DND-41 (cell line): Measurements from ENCODE around the gene ITPR1.

Experiments
- ATAC-seq: fragments of 200-7000 bp; cut with Tn5 transposase; 3 replicates; pipeline ENCODE4 v1.9.1; 2021; ENCODE audit warnings: low read depth; ENCODE audit not compliant: insufficient read depth
- DNase-seq: peaks from one replicate; pipeline ENCODE4 v3.0.0-alpha.2; 2020
- H2AFZ ChIP-seq: 2 replicates; pipeline ENCODE4 v1.6.0; 2012; ENCODE audit warnings: low read depth, low read length
- H3K27ac ChIP-seq: 2 replicates; pipeline ENCODE4 v1.5.1; 2012; ENCODE audit warnings: low read length, inconsistent platforms
- H3K27me3 ChIP-seq: fragments of 200-600 bp; sonication (generic); 2 replicates; pipeline ENCODE4 v1.6.0; 2012; ENCODE audit warnings: low read length, mild to moderate bottlenecking, inconsistent platforms; ENCODE audit not compliant: insufficient read depth, poor library complexity
- H3K36me3 ChIP-seq: 2 replicates; pipeline ENCODE4 v1.5.1; 2012; ENCODE audit warnings: low read length, inconsistent platforms; ENCODE audit not compliant: insufficient read depth
- H3K4me1 ChIP-seq: 2 replicates; pipeline ENCODE4 v1.5.1; 2012; ENCODE audit warnings: mild to moderate bottlenecking, low read length; ENCODE audit not compliant: insufficient read depth
- H3K4me2 ChIP-seq: 2 replicates; pipeline ENCODE4 v1.6.0; 2012; ENCODE audit warnings: mild to moderate bottlenecking, moderate library complexity, low read length, inconsistent platforms; ENCODE audit not compliant: insufficient read depth
- H3K4me3 ChIP-seq, 2 experiments: fragments of 200-600 bp in 1 of 2; shearing (Covaris generic) in 1 of 2; 2 replicates each; pipeline ENCODE4 v1.5.1; 2012 to 2016; ENCODE audit warnings: inconsistent platforms in 2 of 2, low read length in 2 of 2, mild to moderate bottlenecking in 2 of 2, low read depth in 1 of 2, moderate library complexity in 1 of 2
- H3K79me2 ChIP-seq: 2 replicates; pipeline ENCODE4 v1.6.0; 2012; ENCODE audit warnings: low read length, inconsistent platforms; ENCODE audit not compliant: insufficient read depth
- H3K9ac ChIP-seq: 2 replicates; pipeline ENCODE4 v1.6.0; 2012; ENCODE audit warnings: low read depth, mild to moderate bottlenecking, inconsistent platforms, low read length, moderate library complexity
- H3K9me3 ChIP-seq: 2 replicates; pipeline ENCODE4 v1.5.1; 2012; ENCODE audit warnings: low read length, moderate library complexity, mild to moderate bottlenecking, inconsistent platforms; ENCODE audit not compliant: insufficient read depth, severe bottlenecking
- H4K20me1 ChIP-seq: 2 replicates; pipeline ENCODE4 v1.6.0; 2012; ENCODE audit warnings: low read length; ENCODE audit not compliant: insufficient read depth
- CTCF ChIP-seq: IDR thresholded peaks from 2 replicates; pipeline ENCODE4 v1.5.1; 2012; ENCODE audit warnings: borderline replicate concordance, low read length, moderate library complexity, mild to moderate bottlenecking; ENCODE audit not compliant: poor library complexity, severe bottlenecking; ENCODE audit errors: extremely low read depth
- EZH2 ChIP-seq: IDR thresholded peaks from 3 replicates; pipeline ENCODE4 v1.6.1; 2012; ENCODE audit warnings: borderline replicate concordance, low read depth, mild to moderate bottlenecking, moderate library complexity, low read length, inconsistent platforms; ENCODE audit not compliant: severe bottlenecking

ITPR1 gene

DNA sequence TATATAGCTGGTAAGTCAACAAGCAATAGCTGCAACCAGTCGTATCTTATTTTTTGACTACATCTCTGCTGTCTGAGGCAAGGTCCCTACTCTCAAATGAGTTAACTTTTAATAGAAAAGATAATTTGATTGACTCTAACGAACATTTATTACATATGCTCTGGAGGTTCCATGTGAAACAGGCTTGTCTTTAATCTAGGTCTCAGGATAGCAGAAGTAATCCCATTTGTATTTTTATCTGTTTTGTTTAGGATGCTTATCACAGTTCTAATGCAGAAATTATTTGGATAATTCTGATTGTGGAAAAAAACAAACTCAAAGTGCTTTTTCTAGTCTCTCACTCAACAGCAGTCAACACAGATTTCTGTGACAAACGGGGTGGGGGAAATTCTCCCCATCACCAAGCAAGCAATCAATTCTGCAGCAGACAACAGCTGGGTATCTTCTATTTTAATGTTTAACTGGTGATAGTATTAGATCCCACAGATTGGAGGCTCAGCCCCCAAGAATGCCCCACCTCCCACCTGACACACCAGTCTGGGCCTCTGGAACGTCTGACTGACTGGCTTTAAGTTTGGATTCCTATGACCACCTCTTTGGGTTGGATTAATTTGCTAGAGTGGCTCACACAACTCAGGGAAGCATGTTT, 58.8 kb downstream of the ITPR1 start:
- no peak for DNase-seq
- no peak overlapping the region for H3K27ac ChIP-seq
- TF ChIP-seq EZH2 (no peak), CTCF (no peak)

GRCh38 chr3:4552811-4553210, 59.7 kb downstream of the ITPR1 start:
- no peaks in the 10 kb centered on the region for H4K20me1 ChIP-seq
- no peaks in the 10 kb centered on the region for H3K27me3 ChIP-seq
- H2AFZ ChIP-seq = no peak overlapping the region
- ATAC-seq (no peak), DNase-seq (no peak)
- no peak overlapping the region for H3K9ac ChIP-seq
- H3K79me2 ChIP-seq = no peaks in the 10 kb centered on the region
- no peaks in the 10 kb centered on the region for H3K36me3 ChIP-seq
- no peak overlapping the region for H3K4me3 ChIP-seq
- no peaks in the 10 kb centered on the region for H3K4me1 ChIP-seq
- peaks cover 4% of the 10 kb centered on the region for H3K9me3 ChIP-seq
- TF ChIP-seq CTCF (no peak), EZH2 (no peak)
- H3K4me2 ChIP-seq = no peak overlapping the region
- no peak overlapping the region for H3K27ac ChIP-seq

More for the DNA sequence above, 58.8 kb downstream of the ITPR1 start:
- Histone ChIP-seq H3K4me3 (no peak overlapping the region), H3K27me3 (no peaks in the 10 kb centered on the region), H3K36me3 (no peaks in the 10 kb centered on the region), H3K9me3 (no peaks in the 10 kb centered on the region), H3K4me2 (no peak overlapping the region), H2AFZ (no peak overlapping the region), H4K20me1 (no peaks in the 10 kb centered on the region), H3K9ac (no peak overlapping the region), H3K4me1 (no peaks in the 10 kb centered on the region), H3K79me2 (no peaks in the 10 kb centered on the region)
- ATAC-seq = no peak

- H4K20me1 ChIP-seq = no peaks in the 10 kb centered on the region
- H3K79me2 ChIP-seq = no peaks in the 10 kb centered on the region
- no peak overlapping the region for H3K4me3 ChIP-seq
- no peak for DNase-seq
- H3K9me3 ChIP-seq = peaks cover 4% of the 10 kb centered on the region
- H3K27me3 ChIP-seq = no peaks in the 10 kb centered on the region
- TF ChIP-seq EZH2 (no peak), CTCF (no peak)
- H3K9ac ChIP-seq = no peak overlapping the region
- ATAC-seq = no peak
- no peaks in the 10 kb centered on the region for H3K36me3 ChIP-seq
- H3K27ac ChIP-seq = no peak overlapping the region
- no peak overlapping the region for H2AFZ ChIP-seq
- H3K4me2 ChIP-seq = no peak overlapping the region
- no peaks in the 10 kb centered on the region for H3K4me1 ChIP-seq
These were observed 68.5 kb downstream of the ITPR1 start for GRCh38 chr3:4561661-4562060.
